ENCODE measurements around the gene TAPBPL.

TAPBPL gene

DNA sequence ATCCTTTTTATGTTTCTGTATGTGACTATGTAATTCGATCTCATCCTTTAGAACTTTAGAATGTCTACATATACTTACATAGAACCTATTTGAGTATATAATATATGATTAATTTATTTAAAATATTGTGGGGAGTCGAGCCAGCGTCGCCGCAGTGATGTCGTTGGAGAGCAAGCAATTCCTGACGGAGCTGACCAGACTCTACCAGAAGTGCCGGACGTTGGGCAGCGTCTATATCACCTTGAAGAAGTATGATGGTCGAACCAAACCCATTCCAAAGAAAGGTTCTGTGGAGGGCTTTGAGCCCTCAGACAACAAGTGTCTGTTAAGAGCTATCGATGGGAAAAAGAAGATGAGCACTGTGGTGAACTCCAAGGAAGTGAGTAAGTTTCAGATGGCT lies 13.5 kb upstream of the TAPBPL start:
- H3K4me3 ChIP-seq (ENCODE audit: low read depth in 1 of 2, low read length in 2 of 2): no peak overlapping the region
- H3K36me3 ChIP-seq (ENCODE audit: control insufficient read depth in 1 of 2, insufficient read depth in 2 of 2, low read length in 2 of 2): peaks cover 6 to 22% of the 10 kb centered on the region in 2 donors
- H3K4me1 ChIP-seq (ENCODE audit: control insufficient read depth in 1 of 2, insufficient read depth in 2 of 2, low read length in 2 of 2): no peaks in the 10 kb centered on the region
- no peak overlapping the region for H3K27ac ChIP-seq (ENCODE audit: low read length)
- no peaks in the 10 kb centered on the region for H3K27me3 ChIP-seq (ENCODE audit: low read depth, low read length)
- no peaks in the 10 kb centered on the region for H3K9me3 ChIP-seq (ENCODE audit: control insufficient read depth in 1 of 2, low read length in 2 of 2)

DNA sequence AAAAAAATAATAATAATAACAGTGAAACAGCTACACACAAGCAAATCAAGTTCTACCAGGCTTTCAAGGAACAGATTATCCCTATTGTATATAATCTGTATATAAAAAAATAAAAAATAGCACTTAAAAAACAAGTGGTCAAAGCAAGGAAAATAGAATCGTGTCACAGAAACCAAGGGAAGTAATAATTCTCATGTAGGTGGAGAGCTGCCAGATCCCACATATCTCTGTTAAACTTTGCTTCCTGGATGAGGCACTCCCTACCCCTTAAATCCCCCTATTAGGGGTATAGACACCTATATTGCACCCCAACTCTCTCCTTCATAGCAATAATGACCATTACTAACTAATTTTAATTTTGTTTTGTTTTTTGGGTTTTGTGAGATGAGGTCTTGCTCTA lies 11.5 kb upstream of the TAPBPL start:
- Histone ChIP-seq H3K4me1 (ENCODE audit: control insufficient read depth in 1 of 2, insufficient read depth in 2 of 2, low read length in 2 of 2) (no peaks in the 10 kb centered on the region), H3K9me3 (ENCODE audit: control insufficient read depth in 1 of 2, low read length in 2 of 2) (no peaks in the 10 kb centered on the region), H3K27ac (ENCODE audit: low read length) (no peak overlapping the region), H3K4me3 (ENCODE audit: low read depth in 1 of 2, low read length in 2 of 2) (no peak overlapping the region), H3K27me3 (ENCODE audit: low read depth, low read length) (no peaks in the 10 kb centered on the region), H3K36me3 (ENCODE audit: control insufficient read depth in 1 of 2, insufficient read depth in 2 of 2, low read length in 2 of 2) (peaks cover 6 to 37% of the 10 kb centered on the region in 2 donors)

DNA sequence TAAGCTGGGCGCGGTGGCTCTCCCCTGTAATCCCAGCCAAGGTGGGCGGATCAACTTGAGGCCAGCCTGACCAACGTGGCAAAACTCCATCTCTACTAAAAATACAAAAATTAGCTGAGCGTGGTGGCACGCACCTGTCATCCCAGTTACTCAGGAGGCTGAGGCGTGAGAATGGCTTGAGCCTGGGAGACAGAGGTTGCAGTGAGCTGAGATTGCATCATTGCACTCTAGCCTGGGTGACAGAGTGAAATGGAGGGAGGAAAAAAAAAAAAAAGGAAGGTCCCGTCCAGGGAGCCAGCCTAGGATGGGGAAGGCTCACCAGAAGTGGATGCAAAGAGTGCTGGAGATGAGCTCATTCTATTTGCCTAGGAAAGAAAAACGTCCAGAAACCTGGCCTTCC lies 9.0 kb upstream of the TAPBPL start:
- no peaks in the 10 kb centered on the region for H3K4me1 ChIP-seq (ENCODE audit: control insufficient read depth in 1 of 2, insufficient read depth in 2 of 2, low read length in 2 of 2)
- no peaks in the 10 kb centered on the region for H3K27me3 ChIP-seq (ENCODE audit: low read depth, low read length)
- H3K27ac ChIP-seq (ENCODE audit: low read length): no peak overlapping the region
- H3K4me3 ChIP-seq (ENCODE audit: low read depth in 1 of 2, low read length in 2 of 2): no peak overlapping the region
- no peaks in the 10 kb centered on the region for H3K9me3 ChIP-seq (ENCODE audit: control insufficient read depth in 1 of 2, low read length in 2 of 2)
- peaks cover 6 to 54% of the 10 kb centered on the region in 2 donors for H3K36me3 ChIP-seq (ENCODE audit: control insufficient read depth in 1 of 2, insufficient read depth in 2 of 2, low read length in 2 of 2)

DNA sequence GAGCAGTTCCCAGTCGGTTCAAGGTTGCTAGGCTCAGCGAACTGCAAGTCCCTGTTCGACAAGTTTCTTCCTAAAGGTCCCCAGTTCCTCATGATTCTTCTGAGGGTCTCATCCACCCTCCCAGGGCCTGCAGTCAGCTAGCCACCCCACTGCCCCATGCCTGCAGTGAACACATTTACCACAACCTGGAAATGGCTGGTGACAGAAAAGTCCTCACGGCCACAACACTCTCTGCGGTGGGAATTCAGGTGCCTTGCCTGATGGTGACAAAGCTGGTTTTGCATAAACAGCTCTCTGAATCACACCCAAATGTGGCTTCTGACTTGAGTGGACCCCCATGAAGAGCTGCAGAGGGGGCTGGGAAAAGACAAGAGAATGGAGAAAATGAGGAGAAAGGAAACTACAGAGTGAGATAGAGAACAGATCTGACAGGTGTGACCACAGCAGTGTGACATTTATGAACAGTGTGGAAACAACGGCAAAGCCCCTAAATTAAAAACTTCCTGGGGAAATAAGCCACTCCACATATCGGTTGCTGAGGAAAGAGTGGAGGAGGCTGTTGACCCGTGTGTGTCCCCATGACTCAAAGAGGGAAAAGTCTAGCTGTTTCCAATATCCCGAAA lies 8.4 kb upstream of the TAPBPL start:
- Histone ChIP-seq H3K27me3 (ENCODE audit: low read depth, low read length) (no peaks in the 10 kb centered on the region), H3K4me1 (ENCODE audit: control insufficient read depth in 1 of 2, insufficient read depth in 2 of 2, low read length in 2 of 2) (no peaks in the 10 kb centered on the region), H3K36me3 (ENCODE audit: control insufficient read depth in 1 of 2, insufficient read depth in 2 of 2, low read length in 2 of 2) (peaks cover 6 to 54% of the 10 kb centered on the region in 2 donors), H3K9me3 (ENCODE audit: control insufficient read depth in 1 of 2, low read length in 2 of 2) (no peaks in the 10 kb centered on the region), H3K27ac (ENCODE audit: low read length) (peak overlapping the region; percentile 41), H3K4me3 (ENCODE audit: low read depth in 1 of 2, low read length in 2 of 2) (no peak overlapping the region)

DNA sequence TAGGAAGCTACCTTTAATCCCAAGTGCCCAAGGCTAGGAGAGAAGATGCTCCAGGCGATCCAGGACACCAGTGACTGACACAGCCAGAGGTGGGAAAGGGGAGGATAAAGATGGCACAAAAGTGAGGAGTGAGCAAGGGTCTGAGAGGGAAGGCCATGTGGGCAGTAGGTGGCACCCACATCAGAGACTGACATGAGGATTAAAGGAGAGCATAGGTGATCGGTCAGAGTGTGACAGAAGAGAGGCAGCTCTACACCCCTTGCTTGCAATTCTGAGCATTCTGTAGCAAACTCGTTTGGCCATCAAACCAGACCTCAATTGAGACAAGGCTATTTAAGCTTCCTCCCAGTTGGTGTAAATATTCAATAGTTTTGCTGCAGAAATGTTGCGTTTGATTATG lies 7.8 kb upstream of the TAPBPL start:
- Histone ChIP-seq H3K27me3 (ENCODE audit: low read depth, low read length) (no peaks in the 10 kb centered on the region), H3K9me3 (ENCODE audit: control insufficient read depth in 1 of 2, low read length in 2 of 2) (no peaks in the 10 kb centered on the region), H3K27ac (ENCODE audit: low read length) (peak overlapping the region; percentile 41), H3K4me1 (ENCODE audit: control insufficient read depth in 1 of 2, insufficient read depth in 2 of 2, low read length in 2 of 2) (no peaks in the 10 kb centered on the region), H3K36me3 (ENCODE audit: control insufficient read depth in 1 of 2, insufficient read depth in 2 of 2, low read length in 2 of 2) (peaks cover 6 to 54% of the 10 kb centered on the region in 2 donors), H3K4me3 (ENCODE audit: low read depth in 1 of 2, low read length in 2 of 2) (no peak overlapping the region)

DNA sequence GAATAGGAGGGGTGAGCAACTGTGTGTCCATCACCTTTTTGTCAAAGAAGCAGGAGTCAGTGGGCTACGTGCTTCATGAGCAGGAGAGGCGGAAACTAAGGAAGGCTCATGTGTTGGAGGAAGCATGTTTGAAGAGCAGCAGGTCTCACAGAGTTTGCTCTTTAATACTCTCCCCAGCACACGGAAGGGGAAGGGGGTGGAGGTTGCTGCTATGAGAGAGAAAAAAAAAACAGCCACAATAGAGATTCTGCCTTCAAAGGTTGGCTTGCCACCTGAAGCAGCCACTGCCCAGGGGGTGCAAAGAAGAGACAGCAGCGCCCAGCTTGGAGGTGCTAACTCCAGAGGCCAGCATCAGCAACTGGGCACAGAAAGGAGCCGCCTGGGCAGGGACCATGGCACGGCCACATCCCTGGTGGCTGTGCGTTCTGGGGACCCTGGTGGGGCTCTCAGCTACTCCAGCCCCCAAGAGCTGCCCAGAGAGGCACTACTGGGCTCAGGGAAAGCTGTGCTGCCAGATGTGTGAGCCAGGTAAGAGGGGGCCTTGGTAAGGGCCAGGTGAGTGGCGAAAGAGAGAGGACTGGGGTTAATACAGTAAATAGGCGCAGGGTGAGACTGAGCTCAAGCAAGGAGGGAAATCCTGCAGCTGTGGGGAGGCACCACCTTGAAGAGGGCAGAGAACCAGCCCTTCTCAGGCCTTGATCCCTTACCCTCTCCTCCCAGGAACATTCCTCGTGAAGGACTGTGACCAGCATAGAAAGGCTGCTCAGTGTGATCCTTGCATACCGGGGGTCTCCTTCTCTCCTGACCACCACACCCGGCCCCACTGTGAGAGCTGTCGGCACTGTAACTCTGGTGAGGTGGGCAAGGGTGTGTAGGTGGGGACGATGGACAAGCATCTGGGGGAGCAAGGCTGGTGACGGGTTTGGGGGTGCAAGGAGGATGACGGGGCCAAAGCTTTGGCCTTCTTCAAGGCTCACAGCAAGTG lies 6.8 kb upstream of the TAPBPL start, which contains the start of gene CD27:
CD27 (plus strand) TSS at position 252 of the 985 bp plus-strand sequence; CDS start at position 393, 141 bp downstream.
- Histone ChIP-seq H3K27me3 (ENCODE audit: low read depth, low read length) (no peaks in the 10 kb centered on the region), H3K4me1 (ENCODE audit: control insufficient read depth in 1 of 2, insufficient read depth in 2 of 2, low read length in 2 of 2) (peaks cover 0 to 6% of the 10 kb centered on the region in 2 donors), H3K27ac (ENCODE audit: low read length) (peak within 1 kb of the TSS; percentile 41), H3K36me3 (ENCODE audit: control insufficient read depth in 1 of 2, insufficient read depth in 2 of 2, low read length in 2 of 2) (peaks cover 0 to 49% of the 10 kb centered on the region in 2 donors), H3K9me3 (ENCODE audit: control insufficient read depth in 1 of 2, low read length in 2 of 2) (no peaks in the 10 kb centered on the region), H3K4me3 (ENCODE audit: low read depth in 1 of 2, low read length in 2 of 2) (no peak within 1 kb of the TSS)

DNA sequence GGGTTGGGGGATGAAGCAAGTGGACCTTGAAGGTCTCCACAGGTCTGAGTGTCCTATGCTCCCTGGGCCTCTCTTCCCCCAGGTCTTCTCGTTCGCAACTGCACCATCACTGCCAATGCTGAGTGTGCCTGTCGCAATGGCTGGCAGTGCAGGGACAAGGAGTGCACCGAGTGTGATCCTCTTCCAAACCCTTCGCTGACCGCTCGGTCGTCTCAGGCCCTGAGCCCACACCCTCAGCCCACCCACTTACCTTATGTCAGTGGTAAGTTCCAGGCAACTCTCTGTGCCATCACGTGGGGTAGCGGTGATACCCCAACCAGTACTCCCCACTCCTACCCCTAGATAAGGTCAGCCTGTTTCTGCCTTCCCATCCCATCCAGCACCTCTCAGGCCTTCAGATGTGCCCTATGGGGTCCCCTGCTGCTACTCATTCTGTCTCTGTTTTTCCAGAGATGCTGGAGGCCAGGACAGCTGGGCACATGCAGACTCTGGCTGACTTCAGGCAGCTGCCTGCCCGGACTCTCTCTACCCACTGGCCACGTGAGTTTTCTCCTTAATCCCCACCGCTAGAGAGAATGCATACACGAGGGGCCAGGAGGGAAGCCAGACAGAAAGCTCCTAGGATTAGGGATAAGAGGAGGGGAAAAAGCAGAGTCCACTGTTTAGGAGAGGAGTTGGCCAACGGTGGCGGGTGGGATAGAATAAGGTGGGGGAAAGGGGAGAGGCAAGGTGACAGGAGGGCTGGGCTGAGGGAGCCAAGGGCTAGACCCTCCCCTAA lies 1.6 kb upstream of the TAPBPL start:
- Histone ChIP-seq H3K36me3 (ENCODE audit: control insufficient read depth in 1 of 2, insufficient read depth in 2 of 2, low read length in 2 of 2) (peaks cover 17 to 26% of the 10 kb centered on the region in 2 donors), H3K9me3 (ENCODE audit: control insufficient read depth in 1 of 2, low read length in 2 of 2) (no peaks in the 10 kb centered on the region), H3K4me1 (ENCODE audit: control insufficient read depth in 1 of 2, insufficient read depth in 2 of 2, low read length in 2 of 2) (peaks cover 14 to 31% of the 10 kb centered on the region in 2 donors), H3K27me3 (ENCODE audit: low read depth, low read length) (no peaks in the 10 kb centered on the region), H3K4me3 (ENCODE audit: low read depth in 1 of 2, low read length in 2 of 2) (peak overlapping the region; percentile 77 to 97), H3K27ac (ENCODE audit: low read length) (peak overlapping the region; percentile 97)

DNA sequence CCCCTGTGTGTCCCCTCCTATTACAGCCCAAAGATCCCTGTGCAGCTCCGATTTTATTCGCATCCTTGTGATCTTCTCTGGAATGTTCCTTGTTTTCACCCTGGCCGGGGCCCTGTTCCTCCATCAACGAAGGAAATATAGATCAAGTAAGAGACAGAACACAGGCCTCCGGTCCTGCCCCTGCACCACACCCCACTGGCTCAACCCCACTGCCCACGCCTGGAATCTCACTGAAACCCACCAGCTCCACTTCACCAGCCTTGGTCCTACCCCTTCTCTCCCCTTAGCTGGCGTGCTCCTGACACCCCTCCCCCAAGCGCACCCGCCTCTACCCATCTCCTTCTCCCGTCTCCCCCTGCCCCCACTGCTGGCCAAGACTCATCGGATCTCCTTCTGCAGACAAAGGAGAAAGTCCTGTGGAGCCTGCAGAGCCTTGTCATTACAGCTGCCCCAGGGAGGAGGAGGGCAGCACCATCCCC lies 934 bp upstream of the TAPBPL start:
- H3K9me3 ChIP-seq (ENCODE audit: control insufficient read depth in 1 of 2, low read length in 2 of 2): no peaks in the 10 kb centered on the region
- H3K27me3 ChIP-seq (ENCODE audit: low read depth, low read length): no peaks in the 10 kb centered on the region
- H3K4me3 ChIP-seq (ENCODE audit: low read depth in 1 of 2, low read length in 2 of 2): peak overlapping the region; percentile 77 to 97
- peak overlapping the region; percentile 97 for H3K27ac ChIP-seq (ENCODE audit: low read length)
- peaks cover 19 to 21% of the 10 kb centered on the region in 2 donors for H3K36me3 ChIP-seq (ENCODE audit: control insufficient read depth in 1 of 2, insufficient read depth in 2 of 2, low read length in 2 of 2)
- H3K4me1 ChIP-seq (ENCODE audit: control insufficient read depth in 1 of 2, insufficient read depth in 2 of 2, low read length in 2 of 2): peaks cover 14 to 31% of the 10 kb centered on the region in 2 donors

DNA sequence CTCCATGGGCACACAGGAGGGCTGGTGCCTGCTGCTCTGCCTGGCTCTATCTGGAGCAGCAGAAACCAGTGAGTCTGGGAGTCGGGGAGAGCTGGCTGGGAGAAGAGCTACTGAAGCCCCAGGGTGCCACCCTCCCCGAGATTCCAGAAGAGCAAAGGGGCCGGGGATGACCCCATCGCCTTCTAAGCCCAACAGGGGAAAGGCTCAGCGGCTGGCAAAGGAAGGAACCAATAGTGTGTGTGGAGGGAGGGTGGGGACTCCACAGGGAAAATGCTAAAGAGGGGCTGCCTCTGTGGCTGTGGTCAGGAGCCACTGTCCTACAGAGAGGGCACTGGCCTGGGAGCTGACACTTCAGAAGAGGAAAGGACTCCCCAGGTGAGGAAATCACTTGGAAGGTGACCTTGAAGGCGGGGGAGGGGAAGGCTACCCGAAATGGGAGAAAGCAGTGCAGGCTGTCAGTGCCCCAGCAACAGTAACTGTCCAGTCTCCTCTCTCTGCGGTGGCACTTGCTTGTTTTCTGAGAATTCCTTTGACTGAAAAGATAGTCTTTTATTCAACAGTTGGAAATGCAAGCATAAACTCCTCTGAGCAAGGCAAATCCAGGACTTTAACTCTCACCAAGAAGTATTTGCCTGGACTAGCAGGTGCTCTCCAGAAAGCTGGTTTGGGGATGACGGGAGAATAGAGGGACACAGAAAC lies 552 bp downstream of the TAPBPL start:
- peak overlapping the region; percentile 77 to 97 for H3K4me3 ChIP-seq (ENCODE audit: low read depth in 1 of 2, low read length in 2 of 2)
- no peaks in the 10 kb centered on the region for H3K9me3 ChIP-seq (ENCODE audit: control insufficient read depth in 1 of 2, low read length in 2 of 2)
- peaks cover 14 to 31% of the 10 kb centered on the region in 2 donors for H3K4me1 ChIP-seq (ENCODE audit: control insufficient read depth in 1 of 2, insufficient read depth in 2 of 2, low read length in 2 of 2)
- peak overlapping the region; percentile 97 for H3K27ac ChIP-seq (ENCODE audit: low read length)
- peaks cover 15 to 25% of the 10 kb centered on the region in 2 donors for H3K36me3 ChIP-seq (ENCODE audit: control insufficient read depth in 1 of 2, insufficient read depth in 2 of 2, low read length in 2 of 2)
- no peaks in the 10 kb centered on the region for H3K27me3 ChIP-seq (ENCODE audit: low read depth, low read length)

DNA sequence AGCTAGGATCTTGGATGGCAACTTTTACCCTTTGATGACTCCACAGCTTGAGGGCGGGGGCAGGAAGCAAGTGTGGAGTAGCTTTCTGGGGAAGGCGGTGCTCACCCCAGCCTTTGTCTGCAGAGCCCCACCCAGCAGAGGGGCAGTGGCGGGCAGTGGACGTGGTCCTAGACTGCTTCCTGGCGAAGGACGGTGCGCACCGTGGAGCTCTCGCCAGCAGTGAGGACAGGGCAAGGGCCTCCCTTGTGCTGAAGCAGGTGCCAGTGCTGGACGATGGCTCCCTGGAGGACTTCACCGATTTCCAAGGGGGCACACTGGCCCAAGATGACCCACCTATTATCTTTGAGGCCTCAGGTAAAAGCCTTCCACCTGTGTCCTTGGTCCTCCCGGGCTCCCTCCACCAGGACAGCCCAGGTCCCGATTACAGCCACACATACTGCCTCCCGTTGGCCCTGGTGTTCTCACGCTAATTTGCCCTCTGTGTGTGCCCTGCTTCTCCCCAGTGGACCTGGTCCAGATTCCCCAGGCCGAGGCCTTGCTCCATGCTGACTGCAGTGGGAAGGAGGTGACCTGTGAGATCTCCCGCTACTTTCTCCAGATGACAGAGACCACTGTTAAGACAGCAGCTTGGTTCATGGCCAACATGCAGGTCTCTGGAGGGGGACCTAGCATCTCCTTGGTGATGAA lies 1.2 kb downstream of the TAPBPL start:
- peak overlapping the region; percentile 77 to 97 for H3K4me3 ChIP-seq (ENCODE audit: low read depth in 1 of 2, low read length in 2 of 2)
- H3K36me3 ChIP-seq (ENCODE audit: control insufficient read depth in 1 of 2, insufficient read depth in 2 of 2, low read length in 2 of 2): peaks cover 20 to 31% of the 10 kb centered on the region in 2 donors
- H3K27ac ChIP-seq (ENCODE audit: low read length): peak overlapping the region; percentile 97
- no peaks in the 10 kb centered on the region for H3K27me3 ChIP-seq (ENCODE audit: low read depth, low read length)
- H3K9me3 ChIP-seq (ENCODE audit: control insufficient read depth in 1 of 2, low read length in 2 of 2): no peaks in the 10 kb centered on the region
- H3K4me1 ChIP-seq (ENCODE audit: control insufficient read depth in 1 of 2, insufficient read depth in 2 of 2, low read length in 2 of 2): peaks cover 14 to 31% of the 10 kb centered on the region in 2 donors

Measured in muscle layer of duodenum (tissue), 2 donors.